LHCN-M2 (cell line): ENCODE measurements around the gene MAPRE2. TPM values are rescaled to one million over a fixed set of nuclear protein-coding genes. Genes with fewer than 3 reads are reported as not detected.

Source experiments
- DNase-seq: peaks from one replicate; pipeline ENCODE4 v3.0.0-alpha.2; 2012; ENCODE audit warnings: low read depth
- total RNA-seq: library from RNA; depleted of rRNA; stranded (reverse); fragments of >200 nt; gene quantifications from 2 replicates; pipeline ENCODE4 v1.2.3, GENCODE V29; 2014; rRNA removed

The MAPRE2 gene
- total RNA-seq, 1 experiment from 2014 or later = 33.9 TPM

- DNase-seq = no peak
Measured at GRCh38 chr18:35179906-35180305, 138.7 kb downstream of the MAPRE2 start.

DNA sequence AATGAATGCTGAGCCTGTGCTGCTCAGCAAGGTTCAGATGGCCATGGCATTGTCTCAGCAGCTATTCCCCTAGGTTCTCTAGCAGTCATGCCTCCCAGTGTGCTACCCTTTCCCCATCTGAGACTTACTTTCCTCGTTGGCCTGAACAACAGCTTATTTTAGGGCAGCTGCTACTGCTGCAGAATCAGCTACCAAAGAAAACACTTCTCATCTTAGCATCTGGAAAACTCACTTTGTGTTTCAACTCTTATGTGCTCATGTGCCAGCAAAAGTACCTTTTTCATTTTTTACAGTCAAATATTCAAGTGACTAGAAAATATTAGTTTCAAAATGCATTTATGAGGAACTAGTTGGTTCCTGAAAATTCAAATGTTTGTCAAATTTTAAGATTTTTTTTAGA lies 139.2 kb downstream of the MAPRE2 start:
- no peak for DNase-seq

DNA sequence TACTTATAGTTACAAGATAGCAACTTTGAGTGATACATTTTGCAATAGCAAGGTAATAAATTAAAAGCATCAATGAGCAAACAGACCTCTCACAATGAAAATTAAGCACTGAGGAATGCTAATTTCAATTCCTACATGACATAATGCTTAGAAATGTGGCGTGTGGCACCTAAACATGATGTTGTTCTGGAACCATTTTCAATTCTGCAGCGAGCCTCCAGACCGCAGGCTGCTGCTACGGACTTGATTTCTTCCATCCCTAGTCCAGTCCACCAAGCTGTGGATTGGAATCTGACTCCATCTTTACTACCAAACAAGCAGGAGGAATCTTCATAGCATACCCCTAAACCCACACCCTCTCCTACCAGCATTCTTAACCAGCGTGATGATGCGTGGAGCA lies 140.9 kb downstream of the MAPRE2 start:
- DNase-seq = no peak

DNA sequence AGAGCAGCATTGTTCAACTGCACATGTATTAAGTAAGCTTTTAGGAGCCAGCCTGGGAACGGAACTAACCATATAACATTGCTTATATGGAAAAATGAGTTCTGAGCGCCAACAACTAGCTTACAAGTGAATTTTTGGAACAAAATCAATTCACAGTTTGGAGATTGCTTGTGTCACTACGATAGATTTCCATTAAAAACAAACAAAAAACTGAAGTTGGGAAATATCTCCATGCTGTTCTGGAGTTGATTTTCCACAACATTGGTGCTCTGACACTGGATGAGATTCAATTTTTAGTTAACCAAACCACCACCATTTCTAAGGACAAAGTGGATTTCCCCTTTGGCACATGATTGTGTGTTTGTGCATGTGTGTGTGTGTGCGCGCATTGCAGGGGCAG lies 142.7 kb downstream of the MAPRE2 start:
- DNase-seq = no peak

- DNase-seq = no peak
Measured at GRCh38 chr18:35185771-35186170, 144.6 kb downstream of the MAPRE2 start.

- no peak for DNase-seq
Measured at GRCh38 chr18:35186291-35187034, 145.2 kb downstream of the MAPRE2 start.

GRCh38 chr18:35189510-35189909 lies 148.3 kb downstream of the MAPRE2 start:
- no peak for DNase-seq

DNA sequence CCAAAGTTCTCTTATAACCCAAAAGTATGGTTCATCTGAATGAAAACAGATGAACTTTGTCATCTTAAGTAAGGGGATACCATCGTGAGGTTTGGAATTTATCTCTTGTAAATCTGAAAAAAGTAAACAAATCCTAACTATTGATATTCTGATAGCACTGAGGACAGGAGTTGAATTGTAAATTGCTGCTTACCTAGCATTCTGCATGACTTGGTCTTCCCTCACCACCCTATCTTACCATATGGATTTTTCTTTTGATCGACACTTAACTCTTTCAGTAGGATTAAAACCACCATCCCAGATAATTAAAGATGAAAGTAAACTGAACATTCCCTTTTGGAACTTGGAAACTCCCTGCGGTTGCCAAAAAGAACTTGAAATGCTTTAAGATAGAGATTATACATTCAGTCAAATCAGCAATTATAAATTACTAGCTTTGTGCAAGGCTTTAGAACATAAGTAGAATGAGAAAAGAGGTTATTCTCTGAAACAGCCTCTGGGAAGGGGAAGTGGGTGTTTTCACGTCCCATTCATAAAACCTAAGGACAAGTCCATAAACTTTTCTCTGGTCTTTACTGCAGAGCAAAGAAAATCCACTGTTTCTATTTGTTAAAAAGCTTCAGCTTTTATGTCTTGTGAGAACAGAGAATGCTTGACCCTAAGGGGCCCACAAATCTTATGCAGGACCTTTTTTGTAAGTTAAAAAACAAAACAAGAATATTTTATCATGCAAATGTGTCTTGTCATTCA lies 149.9 kb downstream of the MAPRE2 start:
- no peak for DNase-seq

GRCh38 chr18:35191698-35192025 lies 150.4 kb downstream of the MAPRE2 start:
- DNase-seq = no peak

DNA sequence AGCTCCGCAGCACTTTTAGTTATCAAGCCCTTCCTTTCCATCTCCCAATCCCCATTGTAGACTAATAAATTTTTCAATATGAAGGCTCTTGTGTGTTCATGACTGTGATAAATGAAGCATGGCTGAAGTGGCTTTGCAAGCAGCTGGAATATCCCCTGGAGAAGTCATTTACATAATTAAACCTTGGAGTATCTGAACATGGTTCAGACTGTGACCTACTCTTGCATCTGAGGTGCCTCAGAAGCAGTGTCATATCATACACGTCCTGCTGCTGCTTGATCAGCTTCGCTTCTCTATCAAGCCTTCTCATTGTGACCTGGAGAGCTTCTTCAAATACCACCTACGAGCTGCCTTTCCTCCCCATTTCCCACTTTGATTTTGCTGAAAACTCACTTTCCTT lies 151.2 kb downstream of the MAPRE2 start:
- DNase-seq = no peak

Other genes starting within 250 kb of the MAPRE2 start
- gene ZNF397, start 199.6 kb downstream of the MAPRE2 start, total RNA-seq = 10.2 and 15.0 TPM in 2 replicates
- gene ZSCAN30, start 248.8 kb downstream of the MAPRE2 start, total RNA-seq = 11.5 and 19.1 TPM in 2 replicates